Hepatocyte (in vitro differentiated cells): ENCODE results near the gene XXYLT1.

Experiments
- EZH2 ChIP-seq: fragments of 200-600 bp; sonication (generic); IDR thresholded peaks from 2 replicates; pipeline ENCODE4 v1.6.1; 2016; ENCODE audit warnings: antibody characterized with exemption, mild to moderate bottlenecking, borderline replicate concordance
- TF ChIP-seq, protein P1 (sequence below): fragments of 200-600 bp; sonication (generic); IDR thresholded peaks from 2 replicates; pipeline ENCODE4 v1.5.1; 2016; ENCODE audit warnings: antibody characterized with exemption, mild to moderate bottlenecking; ENCODE audit not compliant: poor library complexity

DNA sequence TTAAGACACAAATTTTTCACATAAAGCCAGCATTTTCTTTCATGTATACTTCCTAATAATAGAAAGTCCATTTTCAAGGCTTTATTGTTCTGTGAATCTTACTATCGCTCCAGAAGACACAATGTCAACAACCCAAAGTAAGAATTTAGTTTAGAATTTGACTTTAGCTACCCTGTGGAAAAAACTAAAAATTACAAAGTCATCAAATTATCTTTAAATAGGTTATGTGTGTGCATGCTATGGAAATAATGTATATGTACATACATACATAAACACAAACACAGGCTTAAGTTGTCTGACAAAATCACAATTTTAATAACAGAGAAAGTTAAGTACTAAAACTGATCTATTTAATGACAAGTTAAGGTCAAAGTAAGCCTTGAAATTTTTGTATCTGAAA, 20.2 kb upstream of the XXYLT1 start:
- TF ChIP-seq, protein P1, sequence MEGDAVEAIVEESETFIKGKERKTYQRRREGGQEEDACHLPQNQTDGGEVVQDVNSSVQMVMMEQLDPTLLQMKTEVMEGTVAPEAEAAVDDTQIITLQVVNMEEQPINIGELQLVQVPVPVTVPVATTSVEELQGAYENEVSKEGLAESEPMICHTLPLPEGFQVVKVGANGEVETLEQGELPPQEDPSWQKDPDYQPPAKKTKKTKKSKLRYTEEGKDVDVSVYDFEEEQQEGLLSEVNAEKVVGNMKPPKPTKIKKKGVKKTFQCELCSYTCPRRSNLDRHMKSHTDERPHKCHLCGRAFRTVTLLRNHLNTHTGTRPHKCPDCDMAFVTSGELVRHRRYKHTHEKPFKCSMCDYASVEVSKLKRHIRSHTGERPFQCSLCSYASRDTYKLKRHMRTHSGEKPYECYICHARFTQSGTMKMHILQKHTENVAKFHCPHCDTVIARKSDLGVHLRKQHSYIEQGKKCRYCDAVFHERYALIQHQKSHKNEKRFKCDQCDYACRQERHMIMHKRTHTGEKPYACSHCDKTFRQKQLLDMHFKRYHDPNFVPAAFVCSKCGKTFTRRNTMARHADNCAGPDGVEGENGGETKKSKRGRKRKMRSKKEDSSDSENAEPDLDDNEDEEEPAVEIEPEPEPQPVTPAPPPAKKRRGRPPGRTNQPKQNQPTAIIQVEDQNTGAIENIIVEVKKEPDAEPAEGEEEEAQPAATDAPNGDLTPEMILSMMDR, result no peak
- no peak for TF ChIP-seq EZH2
